Stomach (tissue), 9 donors: Measurements from ENCODE around the gene ARHGAP10. TPM values are rescaled to one million over a fixed set of nuclear protein-coding genes. Genes with fewer than 3 reads are reported as not detected.

ENCODE experiments used
- DNase-seq, 2 donors: peaks; one replicate each; pipeline versions ENCODE4 v3.0.0 to v3.0.0-alpha.2; 2013 to 2019
- H3K27ac ChIP-seq, 5 donors: fragments of 200-600 bp in 4 of 5; sonication (generic) in 4 of 5; one replicate each; pipeline ENCODE4 v1.5.1; 2013 to 2019; ENCODE audit warnings: mild to moderate bottlenecking in 1 of 5, moderate library complexity in 1 of 5
- H3K27me3 ChIP-seq, 3 donors: fragments of 200-600 bp; sonication (generic); one replicate each; pipeline ENCODE4 v1.5.1; 2017 to 2019; ENCODE audit warnings: mixed run types in 1 of 3
- H3K36me3 ChIP-seq, 4 donors: fragments of 200-600 bp; sonication (generic); 1 replicate in 3 of 4; 2 replicates in 1 of 4; pipeline ENCODE4 v1.5.1; 2016 to 2019
- H3K4me1 ChIP-seq, 4 donors: fragments of 200-600 bp; sonication (generic); one replicate each; pipeline ENCODE4 v1.5.1; 2016 to 2019
- H3K4me3 ChIP-seq, 4 donors: fragments of 200-600 bp; sonication (generic) in 3 of 4; one replicate each; pipeline ENCODE4 v1.5.1; 2016 to 2019; ENCODE audit warnings: mild to moderate bottlenecking in 1 of 4
- H3K9me3 ChIP-seq, 4 donors: fragments of 200-600 bp; sonication (generic); one replicate each; pipeline ENCODE4 v1.5.1; 2016 to 2019
- EP300 ChIP-seq: sonication (generic); formaldehyde crosslinking; IDR thresholded peaks from one replicate; pipeline ENCODE4 v1.6.1; 2017; ENCODE audit warnings: antibody characterized with exemption
- POLR2A ChIP-seq, 4 donors: fragments of 450-650 bp; IDR thresholded peaks; one replicate each; pipeline ENCODE4 v1.6.1; 2016; ENCODE audit warnings: antibody characterized with exemption in 4 of 4, control low read depth in 2 of 4, mild to moderate bottlenecking in 1 of 4, moderate library complexity in 1 of 4
- POLR2AphosphoS5 ChIP-seq, 3 donors: sonication (generic); formaldehyde crosslinking; IDR thresholded peaks; one replicate each; pipeline ENCODE4 v1.6.1; 2016; ENCODE audit warnings: antibody characterized with exemption in 3 of 3
- WGBS, 5 donors: extraction: QIAGEN DNeasy Blood & Tissue Kit in 3 of 5; methylation state at CpG; one replicate each; pipeline versions ENCODE4 v1.1.5 to v1.1.7; 2013 to 2018; 5-methylcytosine and 5-hydroxymethylcytosine counted together
- intact Hi-C: fragments of 100-400 bp; cut with DNase I; formaldehyde crosslinking; loops from one replicate; pipeline ENCODE4 v1.15.1; 2023; ENCODE audit warnings: low total_unique reads
- polyA plus RNA-seq, 3 donors: library from polyadenylated mRNA; stranded (reverse); fragments of 200-250 nt; gene quantifications; one replicate each; pipeline ENCODE4 v1.2.3, GENCODE V29; 2013
- total RNA-seq, 5 donors: library from RNA; depleted of rRNA; stranded (reverse); fragments of >200 nt; gene quantifications; one replicate each; pipeline versions ENCODE4 v1.1.0 to v1.2.3, GENCODE V29; 2014 to 2016
- TF ChIP-seq, protein P1 (sequence below), 7 experiments: fragments of 450-650 bp in 4 of 7; fragments of 200-600 bp in 3 of 7; sonication (generic) in 3 of 7; IDR thresholded peaks; one replicate each; pipeline ENCODE4 v1.5.1; 2016 to 2019; ENCODE audit warnings: antibody characterized with exemption in 7 of 7, control low read depth in 2 of 7, mild to moderate bottlenecking in 1 of 7
- donor health status: healthy with polysubstance abuse.
- donor health status: Bipolar disorder and iron deficiency.
- donor health status: healthy.

The ARHGAP10 gene
- total and polyA plus RNA-seq, 8 donors: 18.1 to 117 (median 43.9) TPM

DNA sequence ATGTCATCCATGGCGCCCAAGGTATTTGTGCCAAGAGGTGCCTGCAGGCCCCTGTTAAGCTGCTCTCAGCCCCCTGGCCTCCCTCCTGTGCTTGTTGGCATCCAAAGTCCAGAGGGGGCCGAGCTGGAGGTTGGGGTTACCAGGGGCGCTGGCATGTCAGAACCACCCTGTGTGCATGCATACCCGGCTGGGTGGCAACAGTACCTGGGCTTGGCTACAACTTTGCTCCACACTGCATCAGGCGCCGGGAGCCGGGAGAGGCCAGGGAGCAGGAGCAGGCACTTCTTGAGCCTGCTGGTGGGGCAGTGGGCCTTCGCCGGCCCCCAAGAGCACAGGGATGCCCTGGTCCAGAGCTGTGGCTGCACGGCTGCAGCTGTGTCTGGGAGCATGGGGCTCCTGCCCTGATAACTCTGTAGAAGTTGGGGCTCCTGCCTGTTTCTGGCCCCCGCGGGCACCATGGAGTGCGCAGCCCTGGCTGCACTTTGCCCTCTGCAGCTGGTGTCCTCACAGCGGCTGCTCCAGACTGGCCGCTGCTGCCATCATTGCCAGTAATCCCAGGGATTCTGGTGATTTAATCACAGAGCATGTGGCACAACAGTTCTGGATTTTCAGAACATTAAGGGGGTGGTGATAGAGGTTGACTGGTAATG, 130.3 kb downstream of the ARHGAP10 start:
- 86 to 96% (median 93%) methylated on average over 10 to 15 of the region's 15 CpGs for WGBS, 5 donors
- DNase-seq: no peak
- intact Hi-C loops: no loop called here
- H3K36me3 ChIP-seq: peaks cover 3 to 25% (median 19%) of the 10 kb centered on the region in 4 donors
- peak overlapping the region in 3 of 5 donors; percentile 17 to 61 (median 26) for H3K27ac ChIP-seq
- no peaks in the 10 kb centered on the region for H3K9me3 ChIP-seq
- H3K27me3 ChIP-seq: no peaks in the 10 kb centered on the region
- H3K4me3 ChIP-seq: no peak overlapping the region
- TF ChIP-seq, protein P1, sequence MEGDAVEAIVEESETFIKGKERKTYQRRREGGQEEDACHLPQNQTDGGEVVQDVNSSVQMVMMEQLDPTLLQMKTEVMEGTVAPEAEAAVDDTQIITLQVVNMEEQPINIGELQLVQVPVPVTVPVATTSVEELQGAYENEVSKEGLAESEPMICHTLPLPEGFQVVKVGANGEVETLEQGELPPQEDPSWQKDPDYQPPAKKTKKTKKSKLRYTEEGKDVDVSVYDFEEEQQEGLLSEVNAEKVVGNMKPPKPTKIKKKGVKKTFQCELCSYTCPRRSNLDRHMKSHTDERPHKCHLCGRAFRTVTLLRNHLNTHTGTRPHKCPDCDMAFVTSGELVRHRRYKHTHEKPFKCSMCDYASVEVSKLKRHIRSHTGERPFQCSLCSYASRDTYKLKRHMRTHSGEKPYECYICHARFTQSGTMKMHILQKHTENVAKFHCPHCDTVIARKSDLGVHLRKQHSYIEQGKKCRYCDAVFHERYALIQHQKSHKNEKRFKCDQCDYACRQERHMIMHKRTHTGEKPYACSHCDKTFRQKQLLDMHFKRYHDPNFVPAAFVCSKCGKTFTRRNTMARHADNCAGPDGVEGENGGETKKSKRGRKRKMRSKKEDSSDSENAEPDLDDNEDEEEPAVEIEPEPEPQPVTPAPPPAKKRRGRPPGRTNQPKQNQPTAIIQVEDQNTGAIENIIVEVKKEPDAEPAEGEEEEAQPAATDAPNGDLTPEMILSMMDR (IDR thresholded peaks at IDR 0.05): no peak
- no peak for TF ChIP-seq EP300
- no peak for TF ChIP-seq POLR2A (IDR thresholded peaks at IDR 0.05)
- peak in 1 of 3 donors; percentile 23 for TF ChIP-seq POLR2AphosphoS5 (IDR thresholded peaks at IDR 0.05)
- H3K4me1 ChIP-seq: peaks cover 12 to 66% (median 44%) of the 10 kb centered on the region in 4 donors

- DNase-seq: no peak
- H3K9me3 ChIP-seq: no peaks in the 10 kb centered on the region
- H3K4me3 ChIP-seq: no peak overlapping the region
- intact Hi-C loops: no loop called here
- peaks cover 12 to 59% (median 41%) of the 10 kb centered on the region in 4 donors for H3K4me1 ChIP-seq
- 47 to 58% (median 51%) methylated on average over 3 of the region's 3 CpGs for WGBS, 5 donors
- TF ChIP-seq POLR2A (IDR thresholded peaks at IDR 0.05) (no peak), POLR2AphosphoS5 (IDR thresholded peaks at IDR 0.05) (no peak), EP300 (no peak)
- TF ChIP-seq, protein P1 (IDR thresholded peaks at IDR 0.05): no peak
- H3K36me3 ChIP-seq: peaks cover 3 to 34% (median 26%) of the 10 kb centered on the region in 4 donors
- H3K27me3 ChIP-seq: no peaks in the 10 kb centered on the region
- peak overlapping the region in 1 of 5 donors; percentile 34 for H3K27ac ChIP-seq
Measured at GRCh38 chr4:147863111-147863747, 131.3 kb downstream of the ARHGAP10 start.

- H3K4me1 ChIP-seq: peaks cover 12 to 58% (median 37%) of the 10 kb centered on the region in 4 donors
- DNase-seq: no peak
- peak overlapping the region in 3 of 5 donors; percentile 42 to 64 (median 55) for H3K27ac ChIP-seq
- no peak overlapping the region for H3K4me3 ChIP-seq
- 81 to 87% (median 86%) methylated on average over 10 of the region's 10 CpGs for WGBS, 5 donors
- no peaks in the 10 kb centered on the region for H3K27me3 ChIP-seq
- no peaks in the 10 kb centered on the region for H3K9me3 ChIP-seq
- TF ChIP-seq POLR2A (IDR thresholded peaks at IDR 0.05): no peak
- TF ChIP-seq, protein P1 (IDR thresholded peaks at IDR 0.05): no peak
- TF ChIP-seq EP300: no peak
- TF ChIP-seq POLR2AphosphoS5 (IDR thresholded peaks at IDR 0.05): no peak
- H3K36me3 ChIP-seq: peaks cover 7 to 41% (median 33%) of the 10 kb centered on the region in 4 donors
- intact Hi-C loops: no loop called here
Measured at GRCh38 chr4:147863808-147864472, 132.1 kb downstream of the ARHGAP10 start.

DNA sequence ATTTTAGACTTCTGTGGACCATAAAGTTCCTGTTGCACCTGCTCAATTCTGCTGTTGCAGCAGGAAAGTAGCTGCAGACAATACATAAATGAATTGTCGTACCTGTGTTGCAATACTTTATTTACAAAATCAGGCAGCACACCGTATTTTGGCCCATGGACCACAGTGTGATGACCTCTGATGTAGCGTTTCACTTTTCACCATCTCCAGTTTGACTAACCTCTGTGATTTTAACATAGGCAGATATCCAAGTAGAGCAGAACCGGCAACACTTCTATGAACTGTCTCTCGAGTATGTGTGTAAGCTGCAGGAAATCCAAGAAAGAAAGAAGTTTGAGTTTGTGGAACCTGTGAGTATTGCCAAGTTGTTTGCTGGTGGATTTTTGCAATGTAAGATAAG, 132.7 kb downstream of the ARHGAP10 start:
- Histone ChIP-seq H3K27me3 (no peaks in the 10 kb centered on the region), H3K27ac (peak overlapping the region in 3 of 5 donors; percentile 42 to 64 (median 55)), H3K4me1 (peaks cover 12 to 58% (median 37%) of the 10 kb centered on the region in 4 donors), H3K36me3 (peaks cover 7 to 39% (median 36%) of the 10 kb centered on the region in 4 donors), H3K9me3 (no peaks in the 10 kb centered on the region), H3K4me3 (no peak overlapping the region)
- WGBS, 5 donors: 35 to 46% (median 39%) methylated on average over 5 of the region's 5 CpGs
- DNase-seq: no peak
- TF ChIP-seq POLR2A (IDR thresholded peaks at IDR 0.05): no peak
- no peak for TF ChIP-seq EP300
- TF ChIP-seq, protein P1 (IDR thresholded peaks at IDR 0.05): no peak
- TF ChIP-seq POLR2AphosphoS5 (IDR thresholded peaks at IDR 0.05): no peak
- intact Hi-C loops: loop anchor here (5.0 kb wide), 1 partner anchor 157 kb away; no protein-coding TSS in a partner anchor
